Heart left ventricle (tissue), 16 donors: ENCODE data around the gene ABCA5. TPM values are rescaled to one million over a fixed set of nuclear protein-coding genes. Genes with fewer than 3 reads are reported as not detected.
"Not testable (repeated sequence)": the region's sequence is repeated elsewhere in the genome, so short reads cannot be mapped to it uniquely, and the experiment has no call there.

Experiments
- ATAC-seq, 4 donors: fragments of 200-7000 bp; cut with Tn5 transposase; one replicate each; pipeline ENCODE4 v1.9.1; 2020 to 2022; ENCODE audit warnings: moderate library complexity in 4 of 4, mild to moderate bottlenecking in 3 of 4, moderate number of reproducible peaks in 1 of 4
- DNase-seq, 5 donors: peaks; one replicate each; pipeline ENCODE4 v3.0.0-alpha.2; 2020
- H3K27ac ChIP-seq, 12 donors: fragments of 200-600 bp; sonication (generic) in 4 of 12; one replicate each; pipeline versions ENCODE4 v1.5.0 to v1.8.0; 2016 to 2022; ENCODE audit warnings: mild to moderate bottlenecking in 2 of 12
- H3K27me3 ChIP-seq, 9 donors: fragments of 200-600 bp; sonication (generic) in 2 of 9; one replicate each; pipeline versions ENCODE4 v1.5.1 to v1.8.0; 2016 to 2022; ENCODE audit warnings: mild to moderate bottlenecking in 3 of 9
- H3K36me3 ChIP-seq, 9 donors: fragments of 200-600 bp; sonication (generic) in 2 of 9; one replicate each; pipeline versions ENCODE4 v1.5.0 to v1.8.0; 2018 to 2022; ENCODE audit warnings: mild to moderate bottlenecking in 2 of 9
- H3K4me1 ChIP-seq, 12 donors: fragments of 200-600 bp; sonication (generic) in 4 of 12; one replicate each; pipeline versions ENCODE4 v1.5.0 to v1.8.0; 2016 to 2022; ENCODE audit warnings: mild to moderate bottlenecking in 3 of 12
- H3K4me3 ChIP-seq, 12 donors: fragments of 200-600 bp; sonication (generic) in 4 of 12; one replicate each; pipeline versions ENCODE4 v1.5.0 to v1.8.0; 2017 to 2022; ENCODE audit warnings: mild to moderate bottlenecking in 9 of 12, moderate library complexity in 4 of 12
- H3K9me3 ChIP-seq, 12 donors: fragments of 200-600 bp; sonication (generic) in 4 of 12; one replicate each; pipeline versions ENCODE4 v1.5.0 to v1.8.0; 2016 to 2022; ENCODE audit warnings: mild to moderate bottlenecking in 1 of 12
- POLR2A ChIP-seq, 2 donors: fragments of 450-650 bp; IDR thresholded peaks; one replicate each; pipeline ENCODE4 v1.6.1; 2017; ENCODE audit warnings: antibody characterized with exemption in 2 of 2, mild to moderate bottlenecking in 2 of 2, moderate library complexity in 2 of 2
- WGBS, 4 donors: extraction: QIAGEN DNeasy Blood & Tissue Kit in 2 of 4; methylation state at CpG; one replicate each; pipeline versions ENCODE4 v1.1.5 to v1.1.7; 2013 to 2018; 5-methylcytosine and 5-hydroxymethylcytosine counted together
- intact Hi-C, 10 donors: fragments of 100-400 bp; cut with DNase I; formaldehyde crosslinking; loops; one replicate each; pipeline versions ENCODE4 v1.11.1 to v1.14.2; 2022
- polyA plus RNA-seq, 2 donors: library from polyadenylated mRNA; stranded (reverse); fragments of 200-250 nt; gene quantifications; one replicate each; pipeline ENCODE4 v1.2.3, GENCODE V29; 2013
- total RNA-seq, 9 donors: library from RNA; depleted of rRNA in 2 of 9; stranded (reverse); fragments of >200 nt in 2 of 9; fragmentation: NEBNext Ultra II Directional in 3 of 9; extraction: Animal tissue kit (Norgen Biotek cat#: 25700) in 3 of 9; gene quantifications; one replicate each; pipeline versions ENCODE4 v1.1.0 to v1.2.4, GENCODE V29; 2016 to 2023
- TF ChIP-seq, protein P1 (sequence below), 12 donors: fragments of 200-600 bp; sonication (generic) in 4 of 12; IDR thresholded peaks; one replicate each; pipeline versions ENCODE4 v1.5.0 to v1.8.0; 2018 to 2022; ENCODE audit warnings: antibody characterized with exemption in 12 of 12, mild to moderate bottlenecking in 5 of 12
- donor health status: ischemic (EF 13 %, LVEDD 7.1; RV severe dilation, severe dysfunction).
- donor health status: healthy with polysubstance abuse.
- donor health status: DM: no; HTN: yes; CAD: no.
- donor health status: DM: no; HTN: no; CAD: no.
- donor health status: ischemic (EF 25% LVEDD 6.9; RV normal size, moderate dysfunction).
- donor health status: ischemic (EF 25% LVEDD 5.7; RV mildly dilated, moderate dysfunction).
- donor health status: healthy.
- donor health status: DM: yes; HTN: yes; CAD: no.
- donor health status: ischemic (EF 35%, LVEDD 5.7; RV mildly dilated, moderate dysfunction).
- donor health status: nonischemic (EF 11% LVEDD 7.7; RV severe dilation, severe dysfunction).
- donor health status: DM: yes; HTN: yes; CAD: no.
- donor health status: PGD.
- donor health status: ischemic (EF 29% LVEDD 5.4; RV normal size, mild dysfunction).
- donor health status: nonischemic (EF 23%, LVEDD 6.1; RV moderate dilation, normal function).

ABCA5 gene
- total and polyA plus RNA-seq, 11 donors: 7.0 to 24.9 (median 17.9) TPM

DNA sequence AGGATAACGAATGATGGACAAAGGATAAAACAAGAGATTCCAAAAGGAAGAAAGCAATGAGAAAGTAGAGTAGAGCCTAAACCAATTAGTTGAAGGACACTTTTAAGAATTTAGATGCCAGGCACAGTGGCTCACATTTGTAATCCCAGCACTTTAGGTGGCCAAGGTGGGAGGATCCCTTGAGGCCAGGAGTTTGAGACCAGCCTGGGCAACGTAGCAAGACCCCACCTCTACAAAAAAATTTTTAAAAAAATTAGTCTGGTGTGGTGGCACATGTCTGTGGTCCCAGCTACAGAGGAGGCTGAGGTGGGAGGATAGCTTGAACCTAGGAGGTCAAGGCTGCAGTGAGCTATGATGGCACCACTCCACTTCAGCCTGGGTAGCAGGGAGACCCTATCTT lies 118.3 kb downstream of the ABCA5 start:
- DNase-seq (no peak), ATAC-seq (no peak)
- peaks cover 0 to 5% (median 0%) of the 10 kb centered on the region in 12 donors for H3K4me1 ChIP-seq
- H3K36me3 ChIP-seq: peaks cover 0 to 8% (median 0%) of the 10 kb centered on the region in 9 donors
- intact Hi-C loops: no loop called here
- 72 to 91% (median 83%) methylated on average over 2 of the region's 2 CpGs for WGBS, 4 donors
- no peak overlapping the region for H3K4me3 ChIP-seq
- H3K27me3 ChIP-seq: no peaks in the 10 kb centered on the region
- no peak for TF ChIP-seq POLR2A (IDR thresholded peaks at IDR 0.05)
- TF ChIP-seq, protein P1, sequence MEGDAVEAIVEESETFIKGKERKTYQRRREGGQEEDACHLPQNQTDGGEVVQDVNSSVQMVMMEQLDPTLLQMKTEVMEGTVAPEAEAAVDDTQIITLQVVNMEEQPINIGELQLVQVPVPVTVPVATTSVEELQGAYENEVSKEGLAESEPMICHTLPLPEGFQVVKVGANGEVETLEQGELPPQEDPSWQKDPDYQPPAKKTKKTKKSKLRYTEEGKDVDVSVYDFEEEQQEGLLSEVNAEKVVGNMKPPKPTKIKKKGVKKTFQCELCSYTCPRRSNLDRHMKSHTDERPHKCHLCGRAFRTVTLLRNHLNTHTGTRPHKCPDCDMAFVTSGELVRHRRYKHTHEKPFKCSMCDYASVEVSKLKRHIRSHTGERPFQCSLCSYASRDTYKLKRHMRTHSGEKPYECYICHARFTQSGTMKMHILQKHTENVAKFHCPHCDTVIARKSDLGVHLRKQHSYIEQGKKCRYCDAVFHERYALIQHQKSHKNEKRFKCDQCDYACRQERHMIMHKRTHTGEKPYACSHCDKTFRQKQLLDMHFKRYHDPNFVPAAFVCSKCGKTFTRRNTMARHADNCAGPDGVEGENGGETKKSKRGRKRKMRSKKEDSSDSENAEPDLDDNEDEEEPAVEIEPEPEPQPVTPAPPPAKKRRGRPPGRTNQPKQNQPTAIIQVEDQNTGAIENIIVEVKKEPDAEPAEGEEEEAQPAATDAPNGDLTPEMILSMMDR (IDR thresholded peaks at IDR 0.05): no peak
- H3K27ac ChIP-seq: no peak overlapping the region
- peaks cover 0 to 8% (median 0%) of the 10 kb centered on the region in 12 donors for H3K9me3 ChIP-seq

DNA sequence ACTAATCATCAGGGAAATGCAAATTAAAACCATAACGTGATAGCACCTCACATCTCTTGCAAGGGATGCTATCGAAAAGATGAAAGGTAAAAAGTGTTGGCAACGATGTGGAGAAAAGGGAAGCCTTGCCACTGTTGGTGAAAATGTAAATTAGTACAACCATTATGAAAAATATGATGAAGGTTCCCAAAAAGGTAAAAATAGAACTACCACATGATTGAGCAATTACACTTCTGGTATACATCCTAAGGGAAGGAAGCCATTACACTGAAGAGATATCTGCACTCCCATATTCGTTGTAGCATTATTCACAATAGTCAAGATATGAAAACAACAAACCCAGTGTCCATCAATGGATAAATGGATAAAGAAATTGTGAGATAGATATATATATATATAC lies 119.8 kb downstream of the ABCA5 start:
- Histone ChIP-seq H3K27ac (no peak overlapping the region), H3K36me3 (no peaks in the 10 kb centered on the region), H3K4me3 (no peak overlapping the region), H3K9me3 (peaks cover 0 to 1% (median 0%) of the 10 kb centered on the region in 12 donors), H3K4me1 (peaks cover 0 to 5% (median 0%) of the 10 kb centered on the region in 12 donors), H3K27me3 (no peaks in the 10 kb centered on the region)
- 72 to 77% (median 75%) methylated on average over 4 of the region's 4 CpGs for WGBS, 4 donors
- intact Hi-C loops: no loop called here
- no peak for DNase-seq
- ATAC-seq: no peak
- TF ChIP-seq POLR2A (IDR thresholded peaks at IDR 0.05): no peak
- TF ChIP-seq, protein P1 (IDR thresholded peaks at IDR 0.05): no peak

DNA sequence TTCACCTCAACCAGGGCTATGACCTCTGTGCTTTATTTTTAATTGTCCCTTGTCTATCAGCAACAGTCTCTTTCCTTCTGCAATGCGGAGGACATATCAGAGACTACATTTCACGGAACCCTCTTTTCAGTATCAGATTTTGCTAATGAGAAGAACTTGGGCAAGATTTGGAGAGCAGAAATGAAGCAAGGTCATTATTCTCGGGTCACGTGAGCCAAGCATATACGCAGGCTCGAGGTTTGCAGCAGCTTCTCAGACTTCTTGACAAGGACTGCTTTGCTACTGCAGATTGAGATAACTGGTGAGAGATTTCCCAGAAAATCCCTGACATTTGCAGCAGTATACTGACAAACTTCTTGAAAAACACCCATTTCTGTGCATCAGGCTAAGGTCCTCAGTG lies 128.7 kb downstream of the ABCA5 start:
- WGBS, 4 donors: 59 to 73% (median 65%) methylated on average over 6 of the region's 6 CpGs
- DNase-seq (no peak), ATAC-seq (no peak)
- intact Hi-C loops: no loop called here
- no peaks in the 10 kb centered on the region for H3K9me3 ChIP-seq
- H3K27me3 ChIP-seq: no peaks in the 10 kb centered on the region
- peaks cover 0 to 14% (median 0%) of the 10 kb centered on the region in 9 donors for H3K36me3 ChIP-seq
- H3K4me3 ChIP-seq: no peak overlapping the region
- no peak overlapping the region for H3K27ac ChIP-seq
- TF ChIP-seq POLR2A (IDR thresholded peaks at IDR 0.05): no peak
- TF ChIP-seq, protein P1 (IDR thresholded peaks at IDR 0.05): no peak
- H3K4me1 ChIP-seq: no peaks in the 10 kb centered on the region

DNA sequence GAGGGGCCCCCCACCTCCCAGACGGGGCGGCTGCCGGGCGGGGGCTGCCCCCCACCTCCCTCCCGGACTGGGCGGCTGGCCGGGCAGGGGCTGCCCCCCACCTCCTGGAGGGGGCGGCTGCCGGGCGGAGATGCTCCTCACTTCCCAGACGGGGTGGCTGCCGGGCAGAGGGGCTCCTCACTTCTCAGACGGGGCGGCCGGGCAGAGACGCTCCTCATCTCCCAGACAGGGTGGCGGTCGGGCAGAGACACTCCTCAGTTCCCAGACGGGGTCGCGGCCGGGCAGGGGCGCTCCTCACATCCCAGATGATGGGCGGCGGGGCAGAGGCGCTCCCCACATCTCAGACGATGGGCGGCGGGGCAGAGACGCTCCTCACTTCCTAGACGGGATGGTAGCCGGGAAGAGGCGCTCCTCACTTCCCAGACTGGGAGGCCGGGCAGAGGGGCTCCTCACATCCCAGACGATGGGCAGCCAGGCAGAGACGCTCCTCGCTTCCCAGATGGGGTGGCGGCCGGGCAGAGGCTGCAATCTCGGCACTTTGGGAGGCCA lies 130.8 kb downstream of the ABCA5 start:
- peak in 1 of 5 donors; percentile 51 for DNase-seq
- H3K9me3 ChIP-seq, H3K27ac ChIP-seq, H3K4me3 ChIP-seq, H3K27me3 ChIP-seq, H3K4me1 ChIP-seq, ATAC-seq, intact Hi-C loops: not testable (repeated sequence)
- peaks cover 0 to 34% (median 0%) of the 10 kb centered on the region in 9 donors for H3K36me3 ChIP-seq
- WGBS, 4 donors: 94 to 97% (median 96%) methylated on average over 29 to 40 of the region's 40 CpGs

Other genes with a start within 250 kb of the ABCA5 start
- 10 to 100 TPM in 7 of 9 donors, 1 to 10 TPM in 2; 6.3 to 30.1 (median 20.3) TPM for gene ABCA6, start 185.2 kb downstream of the ABCA5 start, total RNA-seq
- 10 to 100 TPM in 1 of 2 donors, 1 to 10 TPM in 1; 5.7 to 18.0 TPM for gene ABCA6, start 185.2 kb downstream of the ABCA5 start, polyA plus RNA-seq
- gene ABCA10, start 98.3 kb downstream of the ABCA5 start, total RNA-seq: 1 to 10 TPM; 1.1 to 5.7 (median 2.0) TPM
- 10 to 100 TPM in 1 of 2 donors, under 1 TPM in 1; 0.58 to 13.8 TPM for gene ABCA10, start 98.3 kb downstream of the ABCA5 start, polyA plus RNA-seq
- gene MAP2K6, start 87.6 kb upstream of the ABCA5 start, total RNA-seq: 1 to 10 TPM in 7 of 9 donors, under 1 TPM in 2; 0.83 to 5.1 (median 1.8) TPM
- 1 to 10 TPM in 1 of 2 donors, under 1 TPM in 1; 0.61 to 1.3 TPM for gene MAP2K6, start 87.6 kb upstream of the ABCA5 start, polyA plus RNA-seq